ENCODE results near the gene VCAN.

- TF ChIP-seq GABPA (IDR thresholded peaks at IDR 0.05 in 1 of 2, conservative IDR thresholded peaks at IDR 0.05 in 1 of 2) (no peak), EGR1 (IDR thresholded peaks at IDR 0.05; ENCODE audit: low read depth in 2 of 2) (no peak), MAX (IDR thresholded peaks at IDR 0.05) (no peak), TAF1 (conservative IDR thresholded peaks at IDR 0.05) (no peak)
These were observed 119.4 kb downstream of the VCAN start for GRCh38 chr5:83590966-83591365.

All from liver (tissue), 2 donors.